Keratinocyte (primary cell): Measurements from ENCODE around the gene PARVA. TPM values are rescaled to one million over a fixed set of nuclear protein-coding genes. Genes with fewer than 3 reads are reported as not detected.

ENCODE experiments used
- DNase-seq: peaks from one replicate; pipeline ENCODE4 v3.0.0-alpha.2; 2011; ENCODE audit warnings: low read depth, missing footprints, low spot score
- FAIRE-seq: peaks from 2 replicates; lab custom pipeline; 2011; peaks lifted over from hg19 to GRCh38; lab: Jason Lieb, UNC
- H2AFZ ChIP-seq: 2 replicates; pipeline ENCODE4 v1.6.0; 2012; ENCODE audit warnings: low read length, control low read depth, inconsistent platforms; ENCODE audit not compliant: control insufficient read depth
- H3K27ac ChIP-seq: 2 replicates; pipeline ENCODE4 v1.5.1; 2011; ENCODE audit warnings: low read length; ENCODE audit not compliant: control insufficient read depth, insufficient read depth
- H3K27me3 ChIP-seq: 3 replicates; pipeline ENCODE4 v1.6.0; 2011; ENCODE audit warnings: low read length; ENCODE audit not compliant: control insufficient read depth, insufficient read depth; ENCODE audit errors: extremely low read depth
- H3K36me3 ChIP-seq, 2 experiments: 2 replicates in 1 of 2; 3 replicates in 1 of 2; pipeline ENCODE4 v1.5.1; 2011; ENCODE audit warnings: low read length in 2 of 2, mild to moderate bottlenecking in 1 of 2; ENCODE audit not compliant: control insufficient read depth in 2 of 2, insufficient read depth in 2 of 2; ENCODE audit errors: extremely low read depth in 1 of 2
- H3K4me1 ChIP-seq: 3 replicates; pipeline ENCODE4 v1.5.1; 2011; ENCODE audit warnings: low read length; ENCODE audit not compliant: control insufficient read depth, insufficient read depth; ENCODE audit errors: extremely low read depth
- H3K4me2 ChIP-seq: 3 replicates; pipeline ENCODE4 v1.6.0; 2011; ENCODE audit warnings: low read depth, low read length; ENCODE audit not compliant: control insufficient read depth, insufficient read depth; ENCODE audit errors: extremely low read depth
- H3K4me3 ChIP-seq, 3 experiments: fragments of 200-600 bp in 1 of 3; sonication (generic) in 1 of 3; 2 replicates in 2 of 3; 3 replicates in 1 of 3; pipeline ENCODE4 v1.5.1; 2011 to 2016; ENCODE audit warnings: low read length in 3 of 3, mild to moderate bottlenecking in 3 of 3, control low read depth in 2 of 3, inconsistent platforms in 1 of 3, low read depth in 1 of 3, mixed read lengths in 1 of 3, mixed run types in 1 of 3, moderate library complexity in 1 of 3; ENCODE audit not compliant: control insufficient read depth in 2 of 3, insufficient read depth in 2 of 3; ENCODE audit errors: extremely low read depth in 1 of 3
- H3K79me2 ChIP-seq: 2 replicates; pipeline ENCODE4 v1.6.0; 2012; ENCODE audit warnings: low read length; ENCODE audit not compliant: control insufficient read depth, insufficient read depth
- H3K9ac ChIP-seq: 3 replicates; pipeline ENCODE4 v1.6.0; 2011; ENCODE audit warnings: low read length; ENCODE audit not compliant: control insufficient read depth, insufficient read depth; ENCODE audit errors: extremely low read depth
- H3K9me1 ChIP-seq: 3 replicates; pipeline ENCODE4 v1.6.0; 2011; ENCODE audit warnings: low read length; ENCODE audit not compliant: control insufficient read depth, insufficient read depth; ENCODE audit errors: extremely low read depth
- H3K9me3 ChIP-seq: 2 replicates; pipeline ENCODE4 v1.5.1; 2012; ENCODE audit warnings: low read depth, low read length; ENCODE audit not compliant: control insufficient read depth
- H4K20me1 ChIP-seq: 3 replicates; pipeline ENCODE4 v1.6.0; 2011; ENCODE audit warnings: low read length; ENCODE audit not compliant: control insufficient read depth, insufficient read depth; ENCODE audit errors: extremely low read depth
- EZH2 ChIP-seq: IDR thresholded peaks from one replicate; pipeline ENCODE4 v1.6.1; 2012; ENCODE audit warnings: inconsistent platforms, mild to moderate bottlenecking, low read length, moderate library complexity
- dilution Hi-C: fragments of 300-500 bp; cut with MboI; formaldehyde crosslinking; loops from one replicate; pipeline ENCODE4 v1.7.0; 2020; ENCODE audit warnings: low sequenced_read_pairs; ENCODE audit not compliant: extremely low pct_ligation_motif_present
- polyA plus RNA-seq, 5 experiments: library from polyadenylated mRNA; depleted of rRNA in 3 of 5; stranded (reverse) in 3 of 5; stranded (forward) in 1 of 5; unstranded in 1 of 5; fragments of >200 nt; gene quantifications; 1 replicate in 1 of 5; 2 replicates in 3 of 5; 3 replicates in 1 of 5; pipeline versions ENCODE4 v1.2.1 to v1.2.3, GENCODE V29; 2011 to 2012; ENCODE audit warnings: missing spikeins in 2 of 5, low read depth in 1 of 5, low replicate concordance in 1 of 5
- TF ChIP-seq, protein P1 (sequence below), 3 experiments: IDR thresholded peaks in 1 of 3; conservative IDR thresholded peaks in 1 of 3; optimal IDR thresholded peaks in 1 of 3; 2 replicates in 2 of 3; 3 replicates in 1 of 3; pipeline versions ENCODE3 to v1.5.1; 2011; ENCODE audit warnings: low read length in 3 of 3, mild to moderate bottlenecking in 3 of 3, moderate library complexity in 2 of 3, control low read depth in 1 of 3, inconsistent platforms in 1 of 3; ENCODE audit not compliant: insufficient read depth in 2 of 3; ENCODE audit errors: extremely low read depth in 1 of 3

Gene PARVA
- polyA plus RNA-seq, 1 donor (not counting 4 experiments of a cell fraction or from before 2014, with no cell fraction given): 28.9 TPM

DNA sequence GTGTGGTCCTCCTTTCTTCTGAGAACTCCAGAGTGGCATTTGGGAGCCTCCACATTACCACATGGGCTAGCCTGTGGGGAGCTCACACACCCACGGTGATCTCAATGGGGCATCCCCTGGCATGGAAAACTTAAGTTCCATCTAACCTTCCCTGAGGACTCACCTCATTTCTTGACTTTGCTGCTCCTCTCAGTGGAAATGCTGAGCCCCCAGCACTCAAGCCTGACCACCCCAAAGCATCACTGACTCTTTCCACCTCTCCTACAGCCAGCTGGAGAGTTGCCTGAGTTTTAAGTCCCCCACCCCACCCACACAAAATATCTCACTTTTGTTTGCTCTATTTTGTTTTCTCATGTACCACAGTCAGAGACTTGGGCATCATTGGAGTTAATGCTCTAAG is 23.8 kb upstream of the PARVA start:
- DNase-seq (no peak), FAIRE-seq (no peak)
- dilution Hi-C loops: no loop called here
- H3K9ac ChIP-seq: no peak overlapping the region
- H3K27ac ChIP-seq: no peak overlapping the region
- H3K9me3 ChIP-seq: no peaks in the 10 kb centered on the region
- peaks cover 37 to 40% of the 10 kb centered on the region in 2 experiments for H3K36me3 ChIP-seq
- H4K20me1 ChIP-seq: no peaks in the 10 kb centered on the region
- no peaks in the 10 kb centered on the region for H3K4me1 ChIP-seq
- H3K4me3 ChIP-seq: no peak overlapping the region
- H3K79me2 ChIP-seq: no peaks in the 10 kb centered on the region
- H3K27me3 ChIP-seq: no peaks in the 10 kb centered on the region
- H3K4me2 ChIP-seq: no peak overlapping the region
- H3K9me1 ChIP-seq: no peaks in the 10 kb centered on the region
- no peak for TF ChIP-seq EZH2
- TF ChIP-seq, protein P1, sequence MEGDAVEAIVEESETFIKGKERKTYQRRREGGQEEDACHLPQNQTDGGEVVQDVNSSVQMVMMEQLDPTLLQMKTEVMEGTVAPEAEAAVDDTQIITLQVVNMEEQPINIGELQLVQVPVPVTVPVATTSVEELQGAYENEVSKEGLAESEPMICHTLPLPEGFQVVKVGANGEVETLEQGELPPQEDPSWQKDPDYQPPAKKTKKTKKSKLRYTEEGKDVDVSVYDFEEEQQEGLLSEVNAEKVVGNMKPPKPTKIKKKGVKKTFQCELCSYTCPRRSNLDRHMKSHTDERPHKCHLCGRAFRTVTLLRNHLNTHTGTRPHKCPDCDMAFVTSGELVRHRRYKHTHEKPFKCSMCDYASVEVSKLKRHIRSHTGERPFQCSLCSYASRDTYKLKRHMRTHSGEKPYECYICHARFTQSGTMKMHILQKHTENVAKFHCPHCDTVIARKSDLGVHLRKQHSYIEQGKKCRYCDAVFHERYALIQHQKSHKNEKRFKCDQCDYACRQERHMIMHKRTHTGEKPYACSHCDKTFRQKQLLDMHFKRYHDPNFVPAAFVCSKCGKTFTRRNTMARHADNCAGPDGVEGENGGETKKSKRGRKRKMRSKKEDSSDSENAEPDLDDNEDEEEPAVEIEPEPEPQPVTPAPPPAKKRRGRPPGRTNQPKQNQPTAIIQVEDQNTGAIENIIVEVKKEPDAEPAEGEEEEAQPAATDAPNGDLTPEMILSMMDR (optimal IDR thresholded peaks at IDR 0.05 in 1 of 3, IDR thresholded peaks at IDR 0.05 in 1 of 3, conservative IDR thresholded peaks at IDR 0.05 in 1 of 3; ENCODE audit: extremely low read depth in 1 of 3, insufficient read depth in 2 of 3, low read length in 3 of 3): no peak
- no peak overlapping the region for H2AFZ ChIP-seq

DNA sequence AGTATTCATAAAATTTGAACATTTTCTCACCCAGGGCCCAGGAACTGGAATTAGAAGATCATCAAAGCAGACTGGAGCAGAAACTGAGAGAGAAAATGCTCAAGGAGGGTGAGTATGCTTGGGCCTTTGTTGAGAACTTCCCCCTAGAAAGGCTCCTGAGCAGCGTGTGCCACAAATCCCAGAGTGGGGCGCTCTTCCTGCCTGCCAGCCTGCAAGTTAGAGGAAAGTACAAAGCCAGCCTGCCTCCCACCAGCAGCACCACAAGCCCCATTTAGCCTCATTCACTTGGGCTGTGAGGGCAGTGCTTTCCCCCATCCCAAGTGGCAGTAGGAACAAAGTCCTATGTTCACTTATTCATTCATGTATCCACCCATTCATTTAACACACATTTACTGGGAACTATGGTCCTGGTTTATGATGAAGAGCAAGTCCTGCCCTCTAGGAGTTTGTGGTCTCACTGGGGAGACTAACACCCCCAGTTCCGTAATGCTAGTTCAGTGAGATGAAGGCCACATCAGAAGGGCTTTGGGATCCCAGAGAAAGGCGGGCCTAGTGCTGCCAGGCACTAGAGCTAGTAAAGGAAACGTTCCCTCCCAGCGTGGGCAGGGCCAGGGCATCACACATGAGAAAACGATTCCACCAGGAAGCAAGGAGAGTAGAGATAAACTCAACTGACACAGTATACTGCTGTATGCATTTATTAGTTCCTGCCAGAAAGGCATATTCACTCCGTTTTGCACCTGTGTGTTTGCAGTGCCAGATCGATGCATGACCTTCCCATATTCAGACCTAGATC is 22.4 kb upstream of the PARVA start:
- H3K27me3 ChIP-seq: no peaks in the 10 kb centered on the region
- H3K4me3 ChIP-seq: no peak overlapping the region
- TF ChIP-seq, protein P1 (optimal IDR thresholded peaks at IDR 0.05 in 1 of 3, IDR thresholded peaks at IDR 0.05 in 1 of 3, conservative IDR thresholded peaks at IDR 0.05 in 1 of 3; ENCODE audit: extremely low read depth in 1 of 3, insufficient read depth in 2 of 3, low read length in 3 of 3): no peak
- TF ChIP-seq EZH2: no peak
- DNase-seq (no peak), FAIRE-seq (no peak)
- H3K9me3 ChIP-seq: no peaks in the 10 kb centered on the region
- no peak overlapping the region for H3K4me2 ChIP-seq
- H3K4me1 ChIP-seq: no peaks in the 10 kb centered on the region
- no peak overlapping the region for H2AFZ ChIP-seq
- no peak overlapping the region for H3K27ac ChIP-seq
- H3K36me3 ChIP-seq: peaks cover 31 to 33% of the 10 kb centered on the region in 2 experiments
- dilution Hi-C loops: no loop called here
- H3K9me1 ChIP-seq: no peaks in the 10 kb centered on the region
- no peaks in the 10 kb centered on the region for H4K20me1 ChIP-seq
- no peaks in the 10 kb centered on the region for H3K79me2 ChIP-seq
- no peak overlapping the region for H3K9ac ChIP-seq
